ENCODE data around the gene TMEM247.

Gene TMEM247

DNA sequence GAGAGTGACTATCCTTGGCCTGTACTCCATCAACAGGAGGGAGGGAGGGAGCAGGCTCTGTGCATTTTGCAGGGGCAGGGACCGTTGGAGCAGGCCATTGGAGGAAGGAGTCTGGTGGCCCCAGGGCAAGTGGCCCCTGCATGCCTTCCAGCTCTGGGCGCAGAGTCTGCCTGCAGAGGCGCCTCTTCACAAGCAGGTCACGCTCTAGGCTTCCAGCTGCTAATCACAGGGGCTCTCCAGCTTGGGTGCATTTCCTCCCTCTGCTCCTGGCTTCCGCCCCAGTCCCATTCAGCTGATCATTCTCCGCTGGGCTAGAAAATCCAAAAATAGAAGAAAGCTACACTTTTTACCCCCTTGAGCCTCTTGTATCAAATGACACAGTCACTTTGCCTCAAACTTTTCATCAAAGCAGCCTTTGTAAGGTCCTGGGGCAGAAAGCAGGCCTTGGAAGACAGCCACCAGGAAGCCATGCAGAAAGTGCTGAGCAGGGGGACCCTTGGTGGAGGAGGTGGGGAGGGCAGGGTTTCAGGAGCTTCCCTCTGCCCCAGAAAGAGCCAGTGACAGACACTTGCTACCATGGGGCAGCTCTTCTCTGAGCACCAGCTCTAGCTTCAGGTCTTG, 11.3 kb downstream of the TMEM247 start:
- no peak for DNase-seq

DNA sequence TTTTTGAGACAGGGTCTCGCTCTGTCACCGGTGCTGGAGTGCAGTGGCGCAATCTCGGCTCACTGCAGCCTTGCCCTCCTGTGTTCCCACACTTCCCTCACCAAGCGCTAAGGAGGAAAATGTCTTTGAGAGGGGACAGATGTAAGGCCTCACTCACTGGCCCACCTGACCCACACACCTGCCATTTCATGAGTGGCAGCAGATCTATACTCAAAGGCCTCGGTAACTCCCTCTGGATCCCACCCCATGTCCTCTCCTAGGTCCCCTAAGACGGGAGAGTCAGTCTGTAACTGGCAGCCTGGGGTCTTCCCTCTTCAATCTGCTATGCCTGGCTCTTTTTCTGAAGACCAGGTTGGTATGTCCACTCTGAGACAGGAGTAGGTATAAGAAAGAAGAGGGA, 12.9 kb downstream of the TMEM247 start:
- no peak for DNase-seq

DNA sequence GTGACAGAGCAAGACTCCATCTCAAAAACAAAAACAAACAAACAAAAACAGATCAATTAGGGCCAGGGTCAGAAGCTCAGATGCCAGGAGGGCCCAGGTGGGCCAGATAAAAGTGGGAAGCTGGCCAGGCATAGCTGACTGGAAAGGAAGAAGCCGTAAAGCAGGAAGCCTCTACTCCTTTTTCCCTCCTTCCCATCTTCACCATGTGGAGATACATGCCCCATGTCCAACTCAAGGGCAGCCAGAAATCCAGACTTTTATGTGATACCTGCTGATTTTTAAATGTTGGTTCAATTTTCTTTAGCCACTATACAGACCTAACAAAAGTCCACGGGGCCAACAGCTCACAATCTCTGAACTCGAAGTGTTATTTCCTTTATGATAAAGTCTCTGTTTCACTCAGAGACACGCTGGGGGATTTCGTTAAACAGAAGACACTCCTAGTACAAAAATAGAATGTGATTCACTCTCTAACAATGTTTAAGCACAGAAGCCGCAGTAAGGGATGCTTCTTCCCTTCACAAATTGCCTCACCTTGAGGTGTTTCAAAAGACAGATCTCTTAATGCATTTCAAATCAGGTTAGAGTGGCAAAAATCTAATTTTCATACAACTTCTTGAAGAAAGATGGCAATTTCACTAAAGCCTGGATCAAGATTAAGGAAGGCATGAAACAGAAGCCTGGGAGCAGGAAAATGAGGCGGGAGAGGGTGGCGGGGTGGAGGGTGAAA, 14.0 kb downstream of the TMEM247 start:
- no peak for DNase-seq

DNA sequence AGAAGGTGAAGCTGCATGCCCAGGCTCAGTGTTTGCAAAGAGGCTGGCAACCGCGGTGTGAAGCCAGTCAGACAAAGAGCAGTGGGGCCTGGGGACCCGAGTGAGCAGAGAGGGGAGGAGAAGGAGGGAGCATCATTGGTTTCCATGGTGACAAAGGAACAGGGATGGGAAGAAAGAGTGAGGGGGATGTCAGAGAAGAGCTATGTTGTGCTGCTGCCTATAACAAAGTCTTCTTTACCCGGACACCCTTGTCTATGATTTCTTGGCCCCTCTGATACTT, 14.5 kb downstream of the TMEM247 start:
- no peak for DNase-seq

DNA sequence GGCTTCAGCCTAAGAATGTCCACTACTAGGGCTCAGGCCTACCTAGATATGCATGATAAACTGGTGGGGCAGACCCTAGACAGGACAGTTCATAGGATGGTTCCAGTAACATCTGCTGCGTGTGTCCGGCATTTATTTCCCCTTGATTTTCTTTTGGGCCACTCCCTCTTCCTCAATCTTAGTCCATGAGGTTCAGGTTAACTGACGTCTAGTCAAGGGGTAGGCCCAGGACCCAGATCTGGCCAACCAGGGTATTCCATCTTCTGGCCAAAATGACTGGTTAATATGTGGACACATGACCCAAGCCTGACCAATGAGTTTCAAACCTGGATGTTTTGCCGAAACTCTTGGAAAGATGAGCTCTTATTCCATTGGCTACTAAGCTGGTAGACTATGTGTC, 15.2 kb downstream of the TMEM247 start:
- DNase-seq, result no peak

DNA sequence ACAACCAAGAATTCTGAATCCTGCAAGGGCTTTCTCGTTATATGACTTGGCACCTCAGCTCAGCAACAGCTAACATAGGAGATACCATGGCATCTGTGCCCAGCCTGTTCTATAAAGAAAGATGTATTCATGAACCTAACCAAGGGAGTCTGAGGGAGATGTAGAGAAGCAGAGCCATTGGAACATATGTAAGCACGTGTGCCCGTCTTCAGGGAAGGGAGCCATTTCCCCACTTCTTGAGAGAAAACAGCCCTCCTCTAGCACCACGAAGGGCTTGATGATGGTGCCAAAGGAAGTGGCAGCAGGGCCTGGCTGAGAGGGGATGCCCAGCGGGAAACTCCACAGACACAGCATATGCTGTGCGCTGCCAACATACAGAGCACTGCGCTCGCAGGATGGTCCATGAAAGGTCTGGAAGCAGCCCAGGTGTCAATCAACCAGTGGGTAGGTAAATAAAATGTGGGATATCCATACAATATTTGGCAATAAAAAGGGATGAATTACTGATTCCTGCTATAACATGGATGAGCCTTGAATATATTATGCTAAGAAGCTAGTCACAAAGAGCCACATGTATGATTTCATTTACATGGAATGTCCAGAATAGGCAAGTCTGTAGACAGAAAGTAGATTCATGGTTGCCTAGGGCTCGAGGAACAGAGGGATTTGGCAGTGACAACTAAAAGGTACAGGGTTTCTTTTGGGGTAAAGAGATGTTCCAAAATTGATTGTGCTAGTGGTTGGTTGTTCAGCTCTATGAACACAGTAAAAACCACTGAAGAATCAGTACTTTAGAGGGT, 16.1 kb downstream of the TMEM247 start:
- DNase-seq, result no peak

DNA sequence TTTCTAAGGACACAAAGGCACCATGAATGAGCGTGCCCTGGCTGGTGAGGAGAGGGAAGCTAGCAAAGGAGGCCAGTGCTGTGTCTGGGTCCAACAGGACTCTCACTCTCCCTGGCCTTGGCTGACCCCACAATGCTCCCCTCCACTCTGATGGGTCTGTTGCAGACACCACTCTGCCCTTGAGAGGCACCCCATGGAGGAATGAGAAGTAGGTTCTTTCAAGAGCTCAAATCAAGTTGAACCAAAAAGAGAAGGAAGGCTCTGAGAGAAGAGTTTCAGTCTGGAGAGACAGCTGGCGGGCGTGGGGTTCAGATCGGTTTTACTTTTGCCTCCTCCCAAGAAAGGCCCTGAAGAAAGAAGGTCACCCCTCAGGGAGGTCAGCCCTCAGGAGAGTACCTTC, 18.4 kb downstream of the TMEM247 start:
- no peak for DNase-seq

DNA sequence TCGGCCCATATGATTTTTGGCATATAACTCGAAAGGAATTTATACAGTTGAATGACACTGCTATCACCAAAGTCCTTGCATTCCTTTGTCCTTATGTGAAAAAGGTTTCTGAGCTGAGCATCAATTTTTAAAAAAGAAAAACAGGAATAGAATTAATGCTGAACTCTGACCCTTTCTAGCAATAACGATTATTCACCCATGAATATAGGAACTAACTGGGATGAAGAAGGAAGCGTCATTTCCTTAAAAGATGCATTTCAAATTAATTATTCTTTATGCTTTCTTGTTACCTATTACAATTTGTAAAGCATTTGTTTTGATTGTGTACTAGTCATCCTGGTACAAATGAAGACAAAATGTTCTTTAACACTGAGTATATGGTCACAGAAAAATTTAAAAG, 19.3 kb downstream of the TMEM247 start:
- DNase-seq, result no peak

DNA sequence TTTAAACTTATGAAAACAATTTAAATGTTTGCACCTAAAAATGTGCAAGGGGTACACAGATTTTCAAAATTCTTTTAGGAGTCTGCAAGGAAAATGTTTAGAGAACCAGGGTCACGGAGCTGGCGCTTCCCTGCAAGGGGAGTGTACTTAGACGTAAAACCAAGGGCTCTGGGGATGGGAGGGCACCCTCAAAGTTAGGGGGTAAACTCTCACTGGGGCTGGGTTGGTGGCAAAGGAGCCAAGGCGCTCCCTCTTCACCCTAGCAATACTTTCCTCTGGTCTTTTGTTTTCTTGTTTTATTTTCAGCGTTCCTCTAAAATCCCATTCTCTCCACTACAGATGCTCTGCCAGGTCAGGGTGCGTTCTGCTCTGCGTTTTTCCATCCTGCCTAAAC, 20.0 kb downstream of the TMEM247 start:
- DNase-seq, result no peak

DNA sequence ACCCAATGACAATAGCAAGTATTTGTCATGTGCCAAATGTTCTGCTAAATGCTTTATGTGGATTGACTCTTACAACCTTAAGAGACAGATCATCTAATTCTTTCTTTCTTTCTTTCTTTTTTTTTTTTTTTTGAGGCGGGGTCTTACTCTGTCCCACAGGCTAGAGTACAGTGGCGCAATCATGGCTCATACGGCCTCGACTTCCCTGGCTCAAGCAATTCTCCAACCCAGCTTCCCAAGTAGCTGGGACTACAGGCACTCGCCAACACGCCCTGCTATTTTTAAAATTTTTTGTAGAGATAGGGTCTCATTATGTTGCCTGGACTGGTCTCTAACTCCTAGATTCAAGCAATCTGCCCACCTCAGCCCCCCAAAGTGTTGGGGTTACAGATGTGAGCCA, 21.4 kb downstream of the TMEM247 start:
- DNase-seq, result no peak

DNA sequence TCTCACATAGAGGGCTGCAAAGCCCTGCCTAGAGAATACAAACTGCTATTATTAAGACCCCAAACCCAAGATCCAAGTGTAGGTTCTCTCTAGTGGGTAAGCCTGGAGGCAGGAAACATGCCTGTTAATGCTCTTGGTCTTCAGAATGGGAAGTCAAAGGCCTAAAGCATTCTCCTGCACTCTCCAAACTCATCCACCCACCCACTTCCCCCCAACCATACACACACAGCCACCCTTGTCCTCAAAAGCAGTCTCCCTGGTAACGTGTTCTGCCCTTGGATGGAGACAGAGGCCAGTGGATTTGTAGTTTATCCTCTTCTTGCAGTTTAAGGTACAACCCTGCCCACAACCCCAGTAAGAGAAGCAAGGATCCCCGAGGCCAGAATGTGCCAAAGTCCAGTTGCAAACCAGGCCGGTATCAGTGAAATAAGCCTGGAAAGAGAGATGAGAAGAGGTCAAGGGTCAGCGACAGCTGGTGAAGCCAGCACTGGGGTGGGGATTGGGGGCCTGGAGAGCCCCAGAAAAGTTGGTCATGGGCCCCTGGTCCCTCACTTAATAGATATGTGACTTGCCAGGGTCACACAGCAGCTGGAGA, 23.0 kb downstream of the TMEM247 start:
- DNase-seq, result no peak

DNA sequence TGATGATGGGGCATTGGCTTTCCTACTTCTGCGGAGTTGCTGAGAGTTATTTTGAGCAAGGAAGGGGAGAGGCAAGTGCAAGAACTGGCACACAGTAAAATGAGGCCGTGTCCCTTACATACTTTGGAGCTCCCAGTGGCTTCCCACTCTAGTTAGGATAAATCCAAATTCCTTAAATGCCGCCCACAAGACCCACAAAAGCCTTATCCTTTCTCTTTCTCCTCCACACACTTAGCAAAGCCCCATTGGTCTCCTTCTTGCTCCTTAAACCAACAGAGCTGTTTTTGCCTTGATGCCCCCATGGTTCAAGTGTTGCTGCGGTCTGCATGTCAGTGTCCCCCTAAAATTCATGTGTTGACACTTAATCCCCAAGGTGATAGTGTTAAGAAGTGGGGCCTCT, 24.3 kb downstream of the TMEM247 start:
- no peak for DNase-seq

DNA sequence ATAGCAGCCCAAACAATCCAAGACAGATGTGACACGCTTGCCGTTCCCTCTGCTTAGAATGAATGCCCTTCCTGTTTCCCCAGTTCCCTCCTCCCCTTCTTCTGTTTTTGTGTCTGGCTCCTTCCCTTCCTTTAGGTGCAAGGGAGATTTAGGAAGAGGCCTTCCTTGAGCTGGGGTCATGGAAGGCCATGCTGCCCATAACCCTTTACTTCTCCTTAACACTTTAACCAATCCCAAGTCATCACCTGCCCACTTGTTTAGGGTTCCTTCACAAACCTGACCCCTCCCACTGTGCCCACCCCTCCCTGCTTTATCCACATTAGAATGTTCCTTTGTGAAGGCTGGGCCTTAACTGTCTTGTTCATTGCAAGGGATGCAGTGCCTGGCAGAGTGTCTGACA, 24.9 kb downstream of the TMEM247 start:
- DNase-seq, result no peak

DNA sequence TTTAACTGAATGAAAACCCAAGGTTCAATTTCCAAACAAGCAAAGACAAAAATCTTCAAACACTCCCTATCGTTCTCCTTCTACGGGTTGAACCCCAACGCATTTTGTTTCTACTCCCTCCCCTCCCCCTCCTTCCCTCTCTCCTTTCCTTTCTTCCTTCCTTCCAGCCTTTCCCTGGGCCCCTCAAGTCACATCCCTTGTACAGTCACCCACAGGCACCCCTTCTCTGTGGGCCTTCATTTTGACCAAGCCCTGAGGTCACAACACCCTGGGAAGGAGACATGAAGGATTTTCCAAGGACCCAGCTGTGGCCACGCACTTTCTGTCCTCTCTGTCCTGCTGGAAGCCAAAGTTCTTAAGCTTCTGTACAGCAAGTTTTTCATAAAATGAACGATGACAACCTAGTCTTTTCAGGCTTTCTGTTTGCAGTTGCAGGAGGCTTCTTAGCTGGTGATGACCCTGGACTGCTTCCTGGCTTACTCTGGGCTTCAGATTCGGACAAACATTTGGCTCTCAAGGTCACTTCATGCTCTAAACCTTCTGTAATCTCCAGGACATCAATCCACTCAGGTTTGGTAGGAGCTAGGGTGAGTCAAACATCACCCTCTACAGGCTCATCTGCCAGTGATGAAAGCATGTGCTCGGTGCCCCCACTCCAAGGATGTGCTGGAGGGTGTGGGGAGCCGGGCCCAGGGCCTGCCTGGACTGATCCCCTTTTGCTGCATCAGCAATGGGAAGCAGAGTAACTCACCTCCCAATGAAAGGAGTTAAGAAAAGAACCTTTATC, 25.5 kb downstream of the TMEM247 start:
- DNase-seq, result no peak

DNA sequence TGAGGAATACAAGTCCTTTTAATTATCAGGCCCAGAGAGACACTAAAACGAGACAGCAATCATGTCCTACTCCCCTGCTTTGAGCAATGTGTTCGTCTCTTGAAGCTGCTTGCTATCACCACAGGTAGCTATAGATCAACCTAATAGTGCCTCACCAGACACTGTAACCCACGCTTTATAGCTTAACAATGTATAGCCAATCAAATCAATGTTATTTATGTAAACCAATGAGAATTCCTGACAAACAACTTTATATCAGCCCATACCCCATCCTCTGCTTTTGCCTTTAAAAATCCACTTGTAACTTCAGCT, 26.1 kb downstream of the TMEM247 start:
- DNase-seq, result no peak

DNA sequence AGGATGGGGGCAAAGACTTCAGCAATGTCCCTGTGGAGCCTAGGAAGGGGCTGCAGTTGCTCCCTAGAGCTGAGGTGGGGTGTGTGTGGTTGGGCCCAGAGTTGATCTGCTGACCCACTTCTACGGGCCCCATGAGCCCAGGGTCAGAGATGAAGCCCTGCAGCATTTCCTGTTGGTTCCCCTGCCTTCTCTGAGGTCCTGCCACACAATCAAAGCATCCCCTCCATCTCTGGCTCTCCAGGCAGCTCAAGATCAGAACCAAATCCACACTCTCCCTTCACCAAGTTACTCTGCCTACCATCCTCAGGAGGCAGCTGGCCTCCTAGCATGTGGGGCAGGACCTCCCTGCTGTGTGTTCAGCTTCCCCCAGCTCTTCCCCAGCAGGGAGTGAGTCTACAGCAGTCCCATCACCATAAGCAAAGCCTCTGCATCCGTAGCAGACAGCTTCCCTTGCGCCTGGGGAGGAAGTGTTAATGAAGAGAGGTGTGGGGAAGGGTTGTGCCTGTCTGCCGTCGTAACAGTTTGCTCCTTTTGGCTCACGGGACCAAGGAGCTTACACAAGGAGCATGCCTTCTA, 26.9 kb downstream of the TMEM247 start:
- no peak for DNase-seq

DNA sequence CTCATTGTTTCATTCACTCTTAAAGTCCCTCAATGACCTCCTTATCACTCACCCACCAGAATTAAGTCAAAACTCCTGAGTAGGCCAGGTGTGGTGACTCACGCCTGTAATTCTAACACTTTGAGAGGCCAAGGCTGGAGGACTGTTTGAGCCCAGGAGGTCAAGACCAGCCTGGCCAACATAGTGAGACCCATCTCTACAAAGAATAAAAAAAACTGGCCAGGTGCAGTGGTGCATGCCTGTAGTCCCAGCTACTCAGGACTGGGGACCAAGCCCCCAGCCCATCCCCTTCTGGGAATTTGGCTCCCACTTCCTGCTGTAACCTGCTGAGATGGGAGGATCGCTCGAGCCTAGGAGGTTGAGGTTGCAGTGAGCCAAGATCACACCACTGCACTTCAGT, 28.9 kb downstream of the TMEM247 start:
- DNase-seq, result no peak

DNA sequence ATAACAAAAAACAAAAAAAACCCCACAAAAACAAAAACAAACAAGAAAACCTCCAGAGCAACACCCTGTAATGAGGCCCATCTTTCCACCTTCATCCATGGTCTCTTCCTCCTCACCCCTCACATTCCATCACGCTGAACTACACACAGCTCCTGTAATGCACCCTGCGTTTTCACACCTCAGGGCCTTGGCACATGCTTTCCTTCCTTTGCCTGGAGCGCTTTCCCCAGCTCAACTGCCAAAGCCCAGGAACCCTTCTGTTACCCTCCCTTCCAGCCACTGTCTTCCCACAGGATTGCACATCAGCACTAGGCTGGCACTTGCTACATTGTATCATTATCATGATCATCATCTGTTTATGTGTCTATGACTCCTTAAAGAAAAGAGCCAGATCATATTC, 29.4 kb downstream of the TMEM247 start:
- DNase-seq, result no peak

DNA sequence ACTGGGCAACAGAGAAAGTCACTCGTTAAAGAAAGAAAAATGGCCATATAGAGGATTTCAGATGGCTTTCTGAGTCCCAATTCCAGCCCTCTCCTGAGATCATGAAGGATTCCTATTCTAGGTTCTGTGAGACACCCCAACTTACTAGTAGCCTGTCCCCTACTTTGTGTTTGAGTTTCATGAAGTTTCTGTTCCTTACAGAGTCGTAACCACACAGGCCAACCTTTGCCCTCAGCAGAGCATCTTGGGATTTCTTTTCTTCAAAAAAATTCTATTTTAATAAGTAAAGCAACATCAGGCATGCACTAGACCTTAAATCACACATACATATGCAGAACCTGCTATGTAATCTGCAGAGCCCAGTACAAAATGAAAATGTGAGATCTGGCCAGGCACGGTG, 30.4 kb downstream of the TMEM247 start:
- DNase-seq, result no peak

DNA sequence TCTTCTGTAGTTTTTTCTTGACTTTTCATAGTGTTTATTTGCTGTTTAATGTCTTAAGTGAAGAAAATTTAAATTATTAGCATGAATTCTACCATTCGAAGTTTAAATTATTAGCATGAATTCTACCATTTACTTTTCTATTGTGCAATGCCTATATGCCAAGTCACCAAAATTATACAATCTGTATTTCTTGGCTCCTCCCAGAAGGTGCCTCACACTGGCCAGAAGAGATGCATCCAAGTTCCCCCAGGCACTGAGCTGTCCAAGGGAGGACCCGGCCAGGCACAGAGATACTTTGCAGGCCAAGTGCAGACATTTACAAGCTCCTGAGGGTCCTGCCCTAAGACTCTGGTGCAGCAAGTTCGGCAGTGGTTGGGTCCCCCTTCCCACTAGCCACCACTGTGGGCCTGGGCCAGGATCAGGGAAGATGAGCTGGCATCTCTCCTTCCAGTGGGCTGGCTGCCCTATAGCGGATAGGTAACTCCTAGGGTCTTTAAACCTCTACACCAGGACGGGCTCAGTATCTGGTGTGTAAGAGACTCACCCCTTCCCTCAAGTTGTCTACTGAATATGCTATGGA, 31.3 kb downstream of the TMEM247 start:
- no peak for DNase-seq

DNA sequence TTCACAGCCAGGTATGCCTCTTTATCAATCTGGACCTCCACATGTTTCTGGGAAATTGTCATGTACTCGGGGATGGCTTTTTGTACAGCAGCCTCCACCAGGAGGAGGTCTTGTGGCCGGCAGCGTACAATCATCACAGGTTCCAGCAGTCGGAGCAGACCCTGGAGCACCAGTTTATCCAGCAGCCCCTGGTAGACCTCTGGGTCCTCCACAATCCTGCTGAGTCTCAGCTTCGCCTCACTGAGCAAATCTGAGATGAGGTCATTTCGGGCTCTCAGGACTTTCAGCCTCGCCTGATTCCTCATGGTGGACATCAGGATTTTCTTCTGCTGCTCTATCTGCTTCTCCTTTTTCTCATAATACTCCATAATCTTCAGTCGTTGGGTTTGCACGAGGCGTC, 32.8 kb downstream of the TMEM247 start:
- DNase-seq, result no peak

DNA sequence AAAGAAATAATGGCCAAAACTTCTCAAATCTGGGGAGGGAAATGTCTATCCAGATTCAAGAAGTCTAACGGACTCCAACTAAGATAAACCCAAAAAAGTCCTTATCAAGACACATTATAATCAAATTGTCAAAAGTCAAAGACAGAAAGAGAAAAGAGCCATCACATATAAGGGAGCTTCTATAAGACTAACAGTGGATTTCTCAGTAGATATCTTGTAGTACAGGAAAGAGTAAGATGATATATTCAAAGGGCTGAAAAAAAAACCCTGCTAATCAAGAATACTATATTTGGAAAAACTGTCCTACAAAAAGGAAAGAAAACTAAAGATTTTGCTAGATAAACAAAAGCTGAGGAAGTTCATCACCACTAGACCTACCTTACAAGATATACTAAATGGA, 35.4 kb downstream of the TMEM247 start:
- no peak for DNase-seq

DNA sequence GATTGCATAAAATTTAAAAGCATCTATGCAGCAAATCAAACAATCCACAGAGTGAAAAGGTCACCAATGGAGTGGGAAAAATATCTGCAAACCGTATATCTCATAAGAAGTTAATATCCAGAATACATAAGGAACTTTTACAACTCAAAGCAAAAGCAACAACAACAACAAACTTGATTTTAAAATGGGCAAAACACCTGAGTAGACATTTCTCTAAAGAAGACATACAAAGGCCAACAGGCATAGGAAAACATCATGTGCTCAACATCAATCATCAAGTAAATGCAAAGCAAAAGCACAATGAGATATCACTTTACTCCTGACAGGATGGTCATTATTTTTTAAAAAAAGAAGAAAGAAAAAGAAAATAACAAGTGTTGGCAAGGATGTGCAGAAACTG, 38.1 kb downstream of the TMEM247 start:
- no peak for DNase-seq

Measured in CD4-positive, alpha-beta T cell treated with Interleukin-15 for 1 hour (primary cell).